ENCODE measurements around the gene KLK2. TPM values are rescaled to one million over a fixed set of nuclear protein-coding genes. Genes with fewer than 3 reads are reported as not detected.
A peak's percentile ranks its signal among the peaks of the same experiment; 100 is the strongest.

The KLK2 gene
- total and polyA plus RNA-seq, 2 of the 13 experiments (the other 11 are each of a cell fraction or from before 2014, with no cell fraction given): 0.11 TPM; not detected in 1

- Histone ChIP-seq H2AFZ (ENCODE audit: low read length) (no peak overlapping the region), H3K9me3 (ENCODE audit: low read length) (no peaks in the 10 kb centered on the region), H3K4me1 (ENCODE audit: insufficient read depth, low read length) (no peaks in the 10 kb centered on the region), H3K27ac (ENCODE audit: extremely low read length, insufficient read depth, low read length) (no peak overlapping the region), H3K4me3 (replicated peaks in 1 of 3; ENCODE audit: insufficient read depth in 1 of 3, low read depth in 2 of 3, low read length in 3 of 3) (no peak overlapping the region), H3K9ac (ENCODE audit: insufficient read depth, low read depth, low read length) (no peak overlapping the region), H3K36me3 (replicated peaks in 1 of 2; ENCODE audit: control insufficient read depth in 1 of 2, insufficient read depth in 2 of 2, low read length in 2 of 2) (no peaks in the 10 kb centered on the region), H3K27me3 (ENCODE audit: control insufficient read depth in 1 of 2, insufficient read depth in 2 of 2, low read length in 2 of 2) (peaks cover 0 to 2% of the 10 kb centered on the region in 2 experiments; a peak in 2 of 5 replicates), H3K79me2 (ENCODE audit: insufficient read depth, low read length) (no peaks in the 10 kb centered on the region), H4K20me1 (ENCODE audit: insufficient read depth, low read length) (no peaks in the 10 kb centered on the region), H3K4me2 (ENCODE audit: low read depth, low read length) (no peak overlapping the region)
- FAIRE-seq: peak; percentile 44
- in situ Hi-C loops (cut with HindIII; ENCODE audit: extremely low pct_ligation_motif_present, low pct_unique_long_range_greater_than_20kb) (no loop called here), intact Hi-C loops (cut with micrococcal nuclease; ENCODE audit: unreplicated experiment) (no loop called here)
- BruUV-seq (replicated peaks): no TSS peak
- peak; percentile 74 for DNase-seq (ENCODE audit: low spot score)
- POLR2A ChIA-PET: interaction anchor here (0.6 kb wide), 1 partner anchor 118 kb away, joined by 3 read pairs; no protein-coding TSS in a partner anchor
- WGBS (ENCODE audit: low lambda C conversion rate): 39% methylated on average over 13 of the region's 21 CpGs
- CTCF ChIA-PET (ENCODE audit: low intra/inter-chr PET ratio, low total read pairs): interaction anchor here (1.1 to 1.3 kb wide), 4 partner anchors 16 to 253 kb away, joined by 3 to 5 read pairs (median 4); no protein-coding TSS in a partner anchor
- ATAC-seq: peak; percentile 100
- TF ChIP-seq ZZZ3 (CRISPR knock-in tag; IDR thresholded peaks at IDR 0.05; ENCODE audit: borderline replicate concordance): no peak
- TF ChIP-seq ZNF260 (CRISPR knock-in tag; IDR thresholded peaks at IDR 0.05; ENCODE audit: borderline replicate concordance, low read depth): no peak
- TF ChIP-seq SMC3 (IDR thresholded peaks at IDR 0.05; ENCODE audit: low read length): peak; percentile 65
- TF ChIP-seq ARNT (IDR thresholded peaks at IDR 0.05): no peak
- TF ChIP-seq MTA1 (CRISPR knock-in tag; IDR thresholded peaks at IDR 0.05; ENCODE audit: borderline replicate concordance): no peak
- TF ChIP-seq FOSL2 (CRISPR knock-in tag; IDR thresholded peaks at IDR 0.05): no peak
- TF ChIP-seq HNRNPLL (IDR thresholded peaks at IDR 0.05; ENCODE audit: low read depth, low read length, poor library complexity, severe bottlenecking): no peak
- no peak for TF ChIP-seq HNF1A (IDR thresholded peaks at IDR 0.05; ENCODE audit: low read depth)
- TF ChIP-seq HNF1A (CRISPR knock-in tag; IDR thresholded peaks at IDR 0.05; ENCODE audit: borderline replicate concordance): no peak
- TF ChIP-seq RAD21 (CRISPR knock-in tag; IDR thresholded peaks at IDR 0.05): peak; percentile 78
- TF ChIP-seq TFDP1 (CRISPR knock-in tag; IDR thresholded peaks at IDR 0.05; ENCODE audit: borderline replicate concordance): no peak
- no peak for TF ChIP-seq ZNF580 (CRISPR knock-in tag; IDR thresholded peaks at IDR 0.05; ENCODE audit: borderline replicate concordance, low read depth)
- no peak for TF ChIP-seq HMG20B (CRISPR knock-in tag; conservative IDR thresholded peaks at IDR 0.05)
- peak; percentile 89 for TF ChIP-seq CTCF (CRISPR knock-in tag; IDR thresholded peaks at IDR 0.05)
- 0 out of 2 replicates have a peak, but pooled peaks have one; percentile 18 for TF ChIP-seq CEBPG (CRISPR knock-in tag; IDR thresholded peaks at IDR 0.05)
- no peak for TF ChIP-seq TBX3 (IDR thresholded peaks at IDR 0.05; ENCODE audit: borderline replicate concordance)
- no peak for TF ChIP-seq STAT5B (CRISPR knock-in tag; IDR thresholded peaks at IDR 0.05)
- no peak for TF ChIP-seq ZNF792 (CRISPR knock-in tag; IDR thresholded peaks at IDR 0.05)
Observed at GRCh38 chr19:50922317-50922853, 49.1 kb downstream of the KLK2 start.

Measured in HepG2 (cell line).